GM12892 (cell line): ENCODE measurements around the gene NAV2.

Experiments used
- POLR2A ChIP-seq: IDR thresholded peaks from 2 replicates; pipeline ENCODE4 v1.6.1; 2011; ENCODE audit warnings: low read depth, low read length, control low read depth
- POLR2AphosphoS5 ChIP-seq: IDR thresholded peaks from 2 replicates; pipeline ENCODE4 v1.6.1; 2011; ENCODE audit warnings: low read depth, low read length, control low read depth

GRCh38 chr11:19793326-19793725, 80.7 kb downstream of the NAV2 start:
- no peak for TF ChIP-seq POLR2A
- no peak for TF ChIP-seq POLR2AphosphoS5
